Heart right ventricle (tissue), 16 donors: ENCODE measurements around the gene CDH2. TPM values are rescaled to one million over a fixed set of nuclear protein-coding genes. Genes with fewer than 3 reads are reported as not detected.

Experiments used
- ATAC-seq, 8 donors: fragments of 200-7000 bp; cut with Tn5 transposase; one replicate each; pipeline ENCODE4 v1.9.1; 2020; ENCODE audit warnings: mild to moderate bottlenecking in 8 of 8, moderate library complexity in 8 of 8, moderate number of reproducible peaks in 1 of 8
- DNase-seq, 2 donors: peaks; one replicate each; pipeline ENCODE4 v3.0.0-alpha.2; 2020
- H3K27ac ChIP-seq, 10 donors: fragments of 200-600 bp; sonication (generic) in 2 of 10; one replicate each; pipeline versions ENCODE4 v1.5.0 to v1.8.0; 2020 to 2022; ENCODE audit warnings: mild to moderate bottlenecking in 3 of 10
- H3K27me3 ChIP-seq, 7 donors: fragments of 200-600 bp; one replicate each; pipeline ENCODE4 v1.8.0; 2021 to 2022; ENCODE audit warnings: mild to moderate bottlenecking in 2 of 7
- H3K36me3 ChIP-seq, 9 donors: fragments of 200-600 bp; sonication (generic) in 1 of 9; one replicate each; pipeline versions ENCODE4 v1.5.0 to v1.8.0; 2020 to 2022; ENCODE audit warnings: mild to moderate bottlenecking in 2 of 9
- H3K4me1 ChIP-seq, 9 donors: fragments of 200-600 bp; sonication (generic) in 1 of 9; one replicate each; pipeline versions ENCODE4 v1.5.0 to v1.8.0; 2020 to 2022; ENCODE audit warnings: mild to moderate bottlenecking in 4 of 9
- H3K4me3 ChIP-seq, 10 donors: fragments of 200-600 bp; sonication (generic) in 2 of 10; one replicate each; pipeline versions ENCODE4 v1.5.0 to v1.8.0; 2020 to 2022; ENCODE audit warnings: mild to moderate bottlenecking in 7 of 10, moderate library complexity in 2 of 10
- H3K9me3 ChIP-seq, 11 donors: fragments of 200-600 bp in 10 of 11; sonication (generic) in 2 of 11; one replicate each; pipeline versions ENCODE4 v1.5.0 to v1.8.0; 2013 to 2022; ENCODE audit warnings: mild to moderate bottlenecking in 2 of 11, control low read depth in 1 of 11, moderate library complexity in 1 of 11
- CTCF ChIP-seq, 9 donors: fragments of 200-600 bp; sonication (generic) in 2 of 9; IDR thresholded peaks; one replicate each; pipeline versions ENCODE4 v1.5.0 to v1.8.0; 2021 to 2022; ENCODE audit warnings: antibody characterized with exemption in 9 of 9, mild to moderate bottlenecking in 5 of 9, moderate library complexity in 1 of 9
- WGBS, 2 donors: extraction: QIAGEN DNeasy Blood & Tissue Kit; methylation state at CpG; one replicate each; pipeline ENCODE4 v1.1.7; 2013; ENCODE audit warnings: inconsistent platforms in 1 of 2; 5-methylcytosine and 5-hydroxymethylcytosine counted together
- intact Hi-C, 10 donors: fragments of 100-400 bp; cut with DNase I; formaldehyde crosslinking; loops; one replicate each; pipeline versions ENCODE4 v1.11.1 to v1.14.2; 2022
- polyA plus RNA-seq, 2 donors: library from polyadenylated mRNA; stranded (reverse); fragments of 200-250 nt; gene quantifications; one replicate each; pipeline ENCODE4 v1.2.3, GENCODE V29; 2013
- total RNA-seq, 10 donors: library from RNA; stranded (reverse); fragmentation: NEBNext Ultra II Directional in 3 of 10; extraction: Animal tissue kit (Norgen Biotek cat#: 25700) in 3 of 10; gene quantifications; one replicate each; pipeline versions ENCODE4 v1.2.1 to v1.2.4, GENCODE V29; 2021 to 2023
- donor health status: Arrhythmogenic right ventricular cardiomyopathy.
- donor health status: ischemic (EF 13 %, LVEDD 7.1; RV severe dilation, severe dysfunction).
- donor health status: healthy with polysubstance abuse.
- donor health status: DM: no; HTN: yes; CAD: no.
- donor health status: DM: no; HTN: no; CAD: no.
- donor health status: ischemic (EF 25% LVEDD 6.9; RV normal size, moderate dysfunction).
- donor health status: ischemic (EF 25% LVEDD 5.7; RV mildly dilated, moderate dysfunction).
- donor health status: healthy.
- donor health status: DM: yes; HTN: yes; CAD: no.
- donor health status: Ischemic cardiomyopathy.
- donor health status: ischemic (EF 35%, LVEDD 5.7; RV mildly dilated, moderate dysfunction).
- donor health status: nonischemic (EF 11% LVEDD 7.7; RV severe dilation, severe dysfunction).
- donor health status: DM: yes; HTN: yes; CAD: no.
- donor health status: PGD.
- donor health status: ischemic (EF 29% LVEDD 5.4; RV normal size, mild dysfunction).
- donor health status: nonischemic (EF 23%, LVEDD 6.1; RV moderate dilation, normal function).

Gene CDH2
- total and polyA plus RNA-seq, 12 donors: 50.3 to 575 (median 448) TPM

GRCh38 chr18:28040211-28040610 lies 136.7 kb downstream of the CDH2 start:
- no peaks in the 10 kb centered on the region for H3K9me3 ChIP-seq
- H3K27ac ChIP-seq: no peak overlapping the region
- DNase-seq: no peak
- H3K36me3 ChIP-seq: no peaks in the 10 kb centered on the region
- ATAC-seq: no peak
- TF ChIP-seq CTCF (IDR thresholded peaks at IDR 0.05): no peak
- 30 to 57% methylated on average over 2 of the region's 2 CpGs for WGBS, 2 donors
- intact Hi-C loops: no loop called here
- H3K27me3 ChIP-seq: no peaks in the 10 kb centered on the region
- no peak overlapping the region for H3K4me3 ChIP-seq
- peaks cover 0 to 49% (median 13%) of the 10 kb centered on the region in 9 donors for H3K4me1 ChIP-seq

- H3K27me3 ChIP-seq: no peaks in the 10 kb centered on the region
- H3K27ac ChIP-seq: peak overlapping the region in 3 of 10 donors; percentile 0 to 10 (median 8)
- H3K36me3 ChIP-seq: no peaks in the 10 kb centered on the region
- TF ChIP-seq CTCF (IDR thresholded peaks at IDR 0.05): no peak
- intact Hi-C loops: loop anchor here in 1 of 10 donors (10.0 kb wide), 1 partner anchor 135 kb away; the partner anchor contains the start of gene CDH2
- WGBS, 2 donors: 76 to 79% methylated on average over 3 of the region's 3 CpGs
- peaks cover 0 to 50% (median 13%) of the 10 kb centered on the region in 9 donors for H3K4me1 ChIP-seq
- H3K4me3 ChIP-seq: no peak overlapping the region
- no peaks in the 10 kb centered on the region for H3K9me3 ChIP-seq
- DNase-seq (no peak), ATAC-seq (no peak)
These were observed 137.2 kb downstream of the CDH2 start for GRCh38 chr18:28039691-28040090.

GRCh38 chr18:28039078-28039477 lies 137.9 kb downstream of the CDH2 start:
- Histone ChIP-seq H3K27me3 (no peaks in the 10 kb centered on the region), H3K36me3 (no peaks in the 10 kb centered on the region), H3K27ac (peak overlapping the region in 2 of 10 donors; percentile 0 to 8), H3K4me3 (no peak overlapping the region), H3K4me1 (peaks cover 0 to 53% (median 13%) of the 10 kb centered on the region in 9 donors), H3K9me3 (no peaks in the 10 kb centered on the region)
- intact Hi-C loops: loop anchor here in 1 of 10 donors (10.0 kb wide), 1 partner anchor 136 kb away; the partner anchor contains the start of gene CDH2
- WGBS, 2 donors: 56 to 69% methylated on average over 5 of the region's 5 CpGs
- DNase-seq (no peak), ATAC-seq (peak in 6 of 8 donors; percentile 38 to 73 (median 51))
- TF ChIP-seq CTCF (IDR thresholded peaks at IDR 0.05): no peak

- TF ChIP-seq CTCF (IDR thresholded peaks at IDR 0.05): no peak
- intact Hi-C loops: loop anchor here in 1 of 10 donors (10.0 kb wide), 1 partner anchor 138 kb away; the partner anchor contains the start of gene CDH2
- ATAC-seq (peak in 4 of 8 donors; percentile 34 to 42 (median 40)), DNase-seq (no peak)
- Histone ChIP-seq H3K9me3 (no peaks in the 10 kb centered on the region), H3K4me1 (peaks cover 0 to 67% (median 11%) of the 10 kb centered on the region in 9 donors), H3K27me3 (no peaks in the 10 kb centered on the region), H3K36me3 (no peaks in the 10 kb centered on the region), H3K4me3 (no peak overlapping the region), H3K27ac (peak overlapping the region in 4 of 10 donors; percentile 10 to 45 (median 28))
- 34 to 45% methylated on average over 5 of the region's 5 CpGs for WGBS, 2 donors
These were observed 140.4 kb downstream of the CDH2 start for GRCh38 chr18:28036488-28036887.
